GM19351 (cell line): ENCODE results near the gene SDK1.
"Not testable (repeated sequence)": the region's sequence is repeated elsewhere in the genome, so short reads cannot be mapped to it uniquely, and the experiment has no call there.

Experiments used
- ATAC-seq: cut with Tn5 transposase; IDR thresholded peaks from one replicate; pipeline ENCODE4 v1.9.1; 2021; ENCODE audit warnings: mild to moderate bottlenecking, moderate library complexity; ENCODE audit not compliant: unreplicated experiment

SDK1 gene

GRCh38 chr7:3578399-3578798 lies 277.3 kb downstream of the SDK1 start:
- ATAC-seq, result no peak

DNA sequence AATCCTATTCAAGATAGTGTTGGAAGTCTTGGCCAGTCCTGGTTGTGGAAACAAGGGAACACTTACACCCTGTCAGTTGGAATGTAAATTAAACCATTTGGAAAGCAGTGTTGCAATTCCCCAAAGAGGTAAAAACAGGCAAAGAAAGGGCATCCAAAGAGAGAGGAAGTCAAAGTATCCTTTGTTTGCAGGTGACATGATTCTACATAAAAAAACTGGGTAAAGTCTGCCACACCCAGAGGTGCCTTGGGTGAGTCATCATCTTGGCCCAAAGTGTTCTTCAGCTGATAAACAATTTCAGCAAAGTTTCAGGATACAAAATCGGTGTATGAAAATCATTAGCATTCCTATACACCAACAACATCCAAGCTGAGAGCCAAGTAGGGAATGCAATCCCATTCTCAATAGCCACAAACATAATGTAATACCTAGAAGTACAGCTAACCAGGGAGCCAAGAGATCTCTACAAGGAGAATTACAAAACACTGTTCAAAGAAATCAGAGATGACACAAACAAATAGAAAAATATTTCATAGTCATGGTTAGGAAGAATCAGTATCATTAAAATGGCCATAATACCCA lies 278.7 kb downstream of the SDK1 start:
- no peak for ATAC-seq

DNA sequence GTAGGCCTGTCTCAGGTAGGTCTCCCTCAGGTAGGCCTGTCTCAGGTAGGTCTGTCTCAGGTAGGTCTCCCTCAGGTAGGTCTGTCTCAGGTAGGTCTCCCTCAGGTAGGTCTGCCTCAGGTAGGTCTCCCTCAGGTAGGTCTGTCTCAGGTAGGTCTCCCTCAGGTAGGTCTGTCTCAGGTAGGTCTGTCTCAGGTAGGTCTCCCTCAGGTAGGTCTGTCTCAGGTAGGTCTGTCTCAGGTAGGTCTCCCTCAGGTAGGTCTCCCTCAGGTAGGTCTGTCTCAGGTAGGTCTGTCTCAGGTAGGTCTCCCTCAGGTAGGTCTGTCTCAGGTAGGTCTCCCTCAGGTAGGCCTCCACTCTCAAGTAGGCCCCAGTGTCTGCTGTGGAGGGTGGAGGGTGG lies 281.1 kb downstream of the SDK1 start:
- ATAC-seq, result not testable (repeated sequence)

DNA sequence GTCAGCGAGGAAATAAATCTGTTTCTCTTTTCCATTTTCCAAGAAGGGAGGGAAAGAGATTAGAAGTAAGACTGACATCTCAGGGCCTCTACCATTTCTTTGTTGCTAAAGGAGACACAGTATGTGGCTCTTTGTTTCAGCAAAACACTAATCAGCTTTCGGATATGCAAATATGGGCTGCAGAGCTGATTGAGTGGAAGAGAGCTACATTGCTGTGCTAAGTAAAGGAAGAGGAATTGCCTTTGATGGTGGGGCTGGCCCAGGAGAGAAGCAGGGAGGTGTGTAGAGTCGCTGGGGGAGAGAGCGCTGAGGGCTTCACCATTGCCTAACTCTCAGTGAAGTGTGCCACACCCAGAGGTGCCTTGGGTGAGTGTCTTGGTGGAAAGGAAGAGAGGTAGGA lies 284.8 kb downstream of the SDK1 start:
- no peak for ATAC-seq

- ATAC-seq, result no peak
Measured at GRCh38 chr7:3588341-3588740, 287.3 kb downstream of the SDK1 start.

GRCh38 chr7:3589752-3590151 lies 288.7 kb downstream of the SDK1 start:
- no peak for ATAC-seq

DNA sequence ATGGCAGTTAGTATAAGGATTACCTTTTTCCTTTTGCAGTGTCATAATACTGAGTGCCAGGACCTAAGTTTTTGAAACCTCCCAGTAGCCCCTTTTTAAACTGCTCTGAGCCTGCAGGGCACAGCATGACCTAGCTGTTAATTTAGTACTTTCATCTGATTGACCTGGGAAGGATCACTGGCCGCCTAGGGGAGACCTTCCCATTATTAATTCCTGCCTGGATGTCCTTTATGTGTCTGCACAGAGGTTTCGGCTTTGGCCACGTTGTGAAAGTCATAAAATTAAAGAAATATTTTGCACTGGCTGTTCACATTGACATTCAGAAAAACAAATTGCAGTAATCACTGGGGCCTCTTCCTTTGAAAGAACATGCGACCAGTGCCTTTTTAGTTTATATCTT lies 290.2 kb downstream of the SDK1 start:
- no peak for ATAC-seq

GRCh38 chr7:3591944-3592343 lies 290.9 kb downstream of the SDK1 start:
- ATAC-seq, result no peak

DNA sequence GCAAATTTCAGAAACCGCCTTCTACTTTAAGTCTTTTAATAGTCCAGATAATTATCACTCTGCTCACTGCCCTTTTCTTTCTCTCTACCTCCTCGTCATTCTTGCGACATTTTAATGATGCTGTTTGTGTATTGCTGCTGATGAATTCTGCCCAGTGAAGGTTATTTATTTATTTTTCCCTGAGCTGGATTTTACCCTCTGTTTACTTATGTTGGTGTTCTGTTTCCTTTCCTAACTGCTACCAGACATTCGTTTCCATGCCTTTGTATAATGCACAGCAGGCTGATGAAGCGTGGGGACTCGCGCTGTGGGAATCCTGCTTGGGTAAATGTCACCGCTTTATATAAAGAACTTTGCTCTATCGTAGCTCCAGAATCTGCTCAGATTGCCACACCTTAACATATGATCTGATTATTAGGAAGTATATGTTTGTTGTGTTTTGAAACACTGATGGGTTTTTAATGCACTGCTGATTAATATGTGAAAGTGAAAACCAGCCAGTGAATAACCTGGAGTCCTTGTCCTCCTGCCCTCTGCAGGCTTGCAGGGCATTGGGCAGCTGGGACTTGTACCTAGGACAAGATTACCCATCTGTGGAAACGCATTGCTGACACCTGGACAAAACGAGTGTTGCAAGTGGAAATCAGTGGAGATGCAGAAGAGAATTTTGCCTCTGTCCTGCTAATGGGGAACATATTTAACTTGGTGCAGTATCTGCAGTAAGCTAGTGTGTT lies 291.5 kb downstream of the SDK1 start:
- no peak for ATAC-seq

DNA sequence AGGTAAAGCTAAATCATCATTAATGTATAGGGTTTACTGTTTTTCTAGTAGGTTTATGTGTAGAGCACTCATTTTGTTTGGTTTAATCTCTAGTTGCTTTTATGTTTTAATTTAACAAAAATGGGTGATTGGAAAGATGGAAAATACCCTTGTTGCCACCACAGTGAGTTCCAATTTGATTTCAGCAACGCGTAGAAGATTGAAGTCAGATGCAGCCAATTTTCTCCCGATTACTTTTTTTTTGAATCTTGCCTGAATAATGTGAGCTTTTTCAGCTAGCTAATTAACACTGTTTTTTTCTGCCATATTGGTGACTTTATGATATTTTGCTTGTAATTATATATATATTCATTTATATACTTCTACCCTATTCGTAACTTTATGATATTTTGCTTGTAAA lies 293.8 kb downstream of the SDK1 start:
- ATAC-seq, result no peak

GRCh38 chr7:3598854-3599253 lies 297.8 kb downstream of the SDK1 start:
- ATAC-seq, result no peak

DNA sequence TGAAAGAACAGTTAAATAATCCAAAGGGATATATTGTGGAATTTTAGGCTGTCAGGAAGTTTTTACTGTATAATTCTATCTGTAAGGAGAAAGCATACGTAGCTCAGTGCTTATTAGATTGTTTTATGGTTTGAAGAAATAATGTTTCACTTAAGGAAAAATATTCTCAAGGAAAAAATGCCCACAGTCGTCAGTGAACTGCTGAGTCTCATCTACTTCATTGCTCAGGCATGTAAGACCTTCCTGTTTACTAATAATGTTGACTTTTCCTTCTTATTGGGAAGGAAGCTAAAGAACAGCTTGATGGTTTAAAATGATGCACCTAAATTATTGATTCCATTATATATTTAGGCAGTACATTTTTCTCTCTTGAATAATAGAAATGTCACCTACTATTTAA lies 304.2 kb downstream of the SDK1 start:
- ATAC-seq, result no peak

- no peak for ATAC-seq
Measured at GRCh38 chr7:3606436-3606835, 305.4 kb downstream of the SDK1 start.

- ATAC-seq, result no peak
Measured at GRCh38 chr7:3607847-3608246, 306.8 kb downstream of the SDK1 start.

DNA sequence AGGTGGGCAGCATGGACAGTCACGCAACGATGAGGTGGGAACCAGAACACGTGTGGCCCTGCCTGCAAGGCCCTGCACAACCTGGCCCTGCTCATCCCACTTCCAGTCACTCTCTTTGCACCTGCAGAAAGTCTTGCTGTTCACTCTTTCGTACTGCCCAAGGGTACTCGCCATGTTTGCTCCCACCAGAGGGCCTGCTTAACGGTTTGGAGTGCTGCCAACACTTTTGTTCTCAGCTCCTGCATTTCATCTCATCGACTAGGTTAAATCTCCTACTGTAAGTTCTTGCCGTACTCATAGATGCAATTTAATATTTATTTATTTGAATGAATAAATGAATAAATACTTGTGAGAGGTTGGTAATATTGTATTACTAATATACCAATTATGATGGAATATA lies 315.3 kb downstream of the SDK1 start:
- ATAC-seq, result no peak

DNA sequence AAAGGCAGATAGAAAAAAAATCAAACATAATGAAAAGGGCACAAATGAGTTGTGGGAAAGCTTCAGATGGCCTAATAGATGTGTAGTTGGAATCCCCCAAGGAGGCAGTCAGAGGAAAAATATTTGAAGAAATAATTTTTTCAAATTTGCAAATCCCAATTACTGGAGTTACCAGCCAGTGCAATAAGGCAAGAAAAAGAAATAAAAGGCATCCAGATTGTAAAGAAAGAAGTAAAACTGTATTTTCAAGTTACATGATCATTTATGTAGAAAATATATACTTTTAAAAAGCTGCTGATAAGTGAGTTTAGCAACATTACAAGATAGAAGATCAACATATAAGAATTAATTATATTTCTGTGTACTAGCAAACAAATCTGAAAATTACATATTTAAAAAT lies 329.0 kb downstream of the SDK1 start:
- ATAC-seq, result no peak

DNA sequence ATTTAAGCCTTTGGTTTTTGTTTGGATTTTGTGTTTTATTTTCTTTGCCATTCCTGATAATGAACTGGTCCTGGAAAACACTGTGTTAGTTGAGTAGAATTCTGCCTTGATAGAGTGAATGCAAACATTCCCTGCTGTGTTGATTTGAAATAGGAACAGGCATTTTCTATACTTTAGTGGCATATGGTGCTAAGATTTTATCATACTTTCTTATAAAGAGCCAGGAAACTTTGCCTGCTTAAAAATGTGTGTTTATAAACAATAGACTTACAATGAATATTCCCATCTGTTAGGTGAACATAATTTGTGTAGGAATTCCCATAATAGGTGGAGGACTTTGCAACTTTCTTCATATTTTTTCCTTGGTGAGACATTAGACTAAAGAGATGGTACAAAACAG lies 333.3 kb downstream of the SDK1 start:
- no peak for ATAC-seq

DNA sequence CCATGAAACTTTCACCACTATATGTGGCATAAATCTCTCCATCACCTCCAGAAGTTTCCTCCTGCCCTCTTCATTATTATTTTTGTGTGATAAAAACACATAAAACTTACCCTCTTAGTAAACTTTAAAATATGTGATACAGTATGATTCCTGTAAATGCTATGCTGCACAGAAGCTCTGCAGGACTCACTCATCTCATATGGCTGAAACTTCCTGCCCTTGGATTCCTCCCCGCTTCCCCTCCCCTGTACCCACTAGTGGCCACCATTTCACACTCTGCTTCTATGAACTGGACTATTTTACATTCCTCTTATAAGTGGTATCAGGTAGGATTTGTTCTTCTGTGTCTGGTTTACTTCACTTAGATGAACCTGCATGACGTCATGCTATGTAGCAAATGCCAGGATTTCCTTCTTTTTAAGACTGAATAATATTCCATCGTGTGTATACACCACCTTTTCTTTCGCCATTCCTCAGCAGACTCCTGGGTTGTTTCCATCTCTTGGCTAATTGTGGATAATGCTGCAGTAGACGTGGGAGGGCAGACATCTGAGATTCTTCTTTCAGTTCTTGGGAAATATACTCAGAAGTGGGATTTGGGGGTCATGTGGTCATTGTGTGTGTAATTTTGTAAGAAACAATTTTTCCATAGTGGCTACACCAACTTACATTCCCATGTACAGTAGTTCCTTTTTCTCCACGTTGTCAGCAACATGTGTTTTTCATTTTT lies 335.2 kb downstream of the SDK1 start:
- no peak for ATAC-seq

- ATAC-seq, result no peak
Measured at GRCh38 chr7:3639253-3639652, 338.2 kb downstream of the SDK1 start.

DNA sequence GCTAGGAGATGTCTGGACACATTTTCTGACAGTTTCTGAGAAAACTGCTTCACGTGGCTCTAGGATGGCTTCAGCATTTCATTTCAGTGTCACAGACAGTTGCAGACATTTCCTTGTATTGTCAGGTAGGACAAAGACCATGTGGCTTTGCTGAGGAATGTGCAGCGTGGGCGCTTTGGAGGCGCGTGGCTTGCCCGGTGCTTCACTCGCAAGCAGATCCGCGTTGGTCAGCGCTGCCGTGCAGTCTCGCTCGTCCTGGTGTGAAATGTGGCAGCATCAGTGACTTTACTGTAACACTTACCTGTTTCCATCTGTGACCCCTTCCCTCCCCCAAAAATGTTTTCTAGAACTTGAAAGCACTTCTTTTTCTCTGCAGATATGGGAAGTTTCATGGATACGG lies 340.5 kb downstream of the SDK1 start:
- ATAC-seq, result no peak

GRCh38 chr7:3643091-3643490 lies 342.0 kb downstream of the SDK1 start:
- no peak for ATAC-seq

DNA sequence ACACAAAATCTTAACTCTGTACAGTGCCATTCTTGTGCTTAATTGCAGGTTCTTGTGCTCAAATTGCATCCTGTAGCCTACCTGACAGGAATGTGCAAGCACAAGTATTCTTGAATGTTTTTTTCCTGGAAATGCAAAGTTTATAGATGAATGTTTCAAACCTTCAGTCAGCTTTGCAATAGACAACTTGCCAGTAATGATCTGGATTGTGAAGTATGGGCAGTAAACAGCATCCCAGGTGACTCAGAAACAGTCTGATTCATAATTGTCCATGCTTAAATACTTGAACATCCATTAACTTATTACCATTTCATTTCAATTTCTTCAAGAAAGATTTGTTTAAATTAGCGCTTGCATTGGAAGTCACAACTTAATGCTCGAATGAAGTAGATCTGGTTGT lies 347.2 kb downstream of the SDK1 start:
- ATAC-seq, result no peak
